HuH-7 (cell line): ENCODE results near the gene DDX5.

Experiments
- DNase-seq: peaks from one replicate; pipeline ENCODE4 v3.0.0; 2011; ENCODE audit warnings: low spot score

DDX5 gene

DNA sequence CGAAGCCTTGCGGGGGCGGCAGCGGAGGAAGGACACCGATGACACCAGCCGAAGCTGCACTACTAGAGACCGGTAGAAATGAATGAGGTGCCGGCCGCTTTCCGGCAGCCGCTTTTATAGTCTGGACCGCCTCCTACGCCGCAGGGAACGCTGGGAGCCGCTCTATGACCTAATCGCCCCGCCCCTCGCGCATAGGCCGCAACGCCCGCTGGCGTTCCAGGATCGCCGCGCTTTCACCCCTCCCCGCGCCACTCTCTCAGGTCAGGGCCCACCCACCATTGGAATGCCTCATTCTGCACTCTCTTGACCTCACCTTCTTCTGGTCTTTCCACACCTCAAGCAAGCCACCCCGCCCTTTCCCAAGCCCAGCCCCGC, at the start of gene DDX5:
DDX5 (minus strand) TSS at position 89 of the 375 bp plus-strand sequence. CDS start 170 bp downstream, outside the sequence.
- no peak for DNase-seq

DNA sequence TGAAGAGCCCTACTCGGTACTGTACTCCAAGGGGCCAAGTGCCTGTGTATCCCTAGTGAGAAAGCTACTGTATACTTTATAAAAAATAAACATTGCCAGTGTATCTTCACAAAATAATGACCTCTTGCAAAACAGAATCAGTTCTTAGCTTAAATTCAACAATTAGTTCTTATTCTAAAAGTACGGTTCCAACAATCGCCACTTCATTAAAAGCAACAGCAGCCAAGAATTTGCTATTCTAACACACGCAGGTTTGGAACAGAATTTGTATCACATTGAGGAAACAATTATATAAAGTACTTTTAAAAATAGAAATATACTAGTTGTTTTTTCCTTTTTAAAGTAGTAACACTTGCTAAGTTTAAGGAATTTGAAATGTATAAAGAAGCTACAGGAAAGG, 49.2 kb upstream of the DDX5 start:
- DNase-seq: no peak

DNA sequence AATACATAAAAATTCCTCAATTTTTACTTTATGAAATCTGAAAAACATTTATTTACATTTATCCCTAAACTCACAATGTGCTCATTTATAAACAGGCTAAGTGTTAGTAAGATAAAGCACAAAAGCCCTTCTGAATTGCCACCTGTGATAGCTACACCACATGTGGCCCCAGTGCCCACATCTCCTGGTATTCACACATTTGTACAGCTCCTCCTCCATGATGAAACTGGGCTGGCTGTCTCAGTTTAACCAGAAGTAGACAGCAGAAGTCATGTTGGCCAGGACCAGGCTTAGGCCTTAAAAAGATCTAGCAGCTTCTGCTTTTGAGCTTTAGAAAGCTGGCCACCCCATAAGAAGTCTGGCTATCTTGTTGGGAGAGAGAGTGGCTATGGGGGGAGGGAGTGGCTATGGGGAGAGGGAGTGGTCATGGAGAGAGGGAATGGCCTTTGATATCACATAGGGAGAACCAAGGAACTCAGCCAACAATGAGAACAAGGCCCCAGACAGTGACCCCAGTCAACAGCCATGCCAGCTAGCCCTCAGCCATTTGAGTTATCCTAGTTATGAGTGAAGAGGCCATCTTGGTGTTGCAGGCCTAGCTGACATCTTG, 48.0 kb upstream of the DDX5 start:
- DNase-seq: no peak

DNA sequence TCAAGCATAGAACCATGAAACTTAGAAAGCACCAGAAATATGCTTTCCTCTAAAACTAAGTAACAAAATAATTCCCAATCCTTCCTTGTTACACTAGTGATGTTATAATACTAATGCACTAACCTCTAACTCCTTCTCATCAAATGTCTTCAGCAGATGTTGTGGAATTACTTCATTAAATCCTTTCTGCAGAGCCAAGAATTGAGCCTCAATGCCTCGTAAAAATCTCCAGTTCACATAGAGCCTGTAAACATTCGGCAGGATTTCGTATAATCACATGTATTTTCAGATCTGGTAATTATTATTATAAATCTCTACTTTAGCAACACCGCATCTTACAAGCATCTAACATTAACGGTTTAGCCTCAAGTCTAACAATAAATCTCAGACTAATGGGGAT, 45.4 kb upstream of the DDX5 start:
- no peak for DNase-seq

DNA sequence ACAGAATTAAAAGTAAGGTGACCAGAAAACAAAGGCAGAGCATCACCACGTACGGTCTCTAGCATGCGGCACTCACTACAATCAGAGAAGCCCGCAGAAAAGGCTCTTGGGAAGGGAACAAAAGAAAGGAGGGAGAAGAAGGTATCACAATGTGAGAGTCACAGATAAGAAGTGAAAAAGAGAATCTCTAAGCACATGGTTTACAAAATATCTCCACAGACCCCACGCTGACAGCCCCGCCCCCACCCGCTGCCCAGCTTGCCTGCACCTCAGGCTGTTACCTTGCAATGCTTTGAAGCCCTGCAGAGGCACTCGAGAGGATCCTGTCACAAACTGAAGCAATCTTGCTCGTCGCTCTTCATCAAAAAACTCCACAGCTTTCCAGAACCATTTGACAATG, 41.2 kb upstream of the DDX5 start:
- no peak for DNase-seq

DNA sequence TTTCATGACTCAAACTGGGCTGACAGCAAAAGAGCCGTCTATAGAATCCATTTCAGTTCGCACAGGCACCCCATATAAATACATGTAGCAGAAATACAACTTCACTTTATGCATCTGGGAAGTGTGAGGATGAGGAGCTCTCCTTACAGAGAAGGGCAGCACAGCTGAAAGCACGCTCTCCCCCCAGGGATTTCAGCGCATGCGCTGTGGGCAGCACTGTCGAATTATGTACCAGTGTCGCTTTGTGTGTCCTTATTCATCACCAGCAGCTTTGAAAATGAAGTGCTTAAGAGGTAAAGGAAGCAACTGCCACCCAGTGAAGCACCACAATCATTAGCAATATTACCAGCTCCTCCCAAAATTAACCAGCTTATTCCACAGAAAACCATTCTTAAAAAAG, 40.6 kb upstream of the DDX5 start:
- no peak for DNase-seq

DNA sequence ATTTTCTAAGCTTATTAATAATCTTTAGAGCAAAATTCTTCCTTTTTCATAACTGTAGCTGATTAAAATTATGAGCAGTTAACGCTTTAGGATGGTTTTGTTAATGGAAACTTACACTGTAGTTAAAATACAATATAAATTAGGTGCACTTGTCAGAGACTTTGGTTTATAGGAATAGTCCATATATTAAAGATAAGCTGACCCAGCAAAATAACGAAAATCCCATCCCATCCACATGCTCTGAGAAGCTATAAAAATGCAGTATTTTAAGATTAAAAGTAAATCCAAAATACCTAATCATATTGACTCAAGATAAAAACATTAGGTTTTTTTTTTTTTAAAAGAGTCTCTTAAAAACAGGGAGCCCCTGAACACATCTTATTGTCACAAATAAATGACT, 38.7 kb upstream of the DDX5 start:
- DNase-seq: no peak

DNA sequence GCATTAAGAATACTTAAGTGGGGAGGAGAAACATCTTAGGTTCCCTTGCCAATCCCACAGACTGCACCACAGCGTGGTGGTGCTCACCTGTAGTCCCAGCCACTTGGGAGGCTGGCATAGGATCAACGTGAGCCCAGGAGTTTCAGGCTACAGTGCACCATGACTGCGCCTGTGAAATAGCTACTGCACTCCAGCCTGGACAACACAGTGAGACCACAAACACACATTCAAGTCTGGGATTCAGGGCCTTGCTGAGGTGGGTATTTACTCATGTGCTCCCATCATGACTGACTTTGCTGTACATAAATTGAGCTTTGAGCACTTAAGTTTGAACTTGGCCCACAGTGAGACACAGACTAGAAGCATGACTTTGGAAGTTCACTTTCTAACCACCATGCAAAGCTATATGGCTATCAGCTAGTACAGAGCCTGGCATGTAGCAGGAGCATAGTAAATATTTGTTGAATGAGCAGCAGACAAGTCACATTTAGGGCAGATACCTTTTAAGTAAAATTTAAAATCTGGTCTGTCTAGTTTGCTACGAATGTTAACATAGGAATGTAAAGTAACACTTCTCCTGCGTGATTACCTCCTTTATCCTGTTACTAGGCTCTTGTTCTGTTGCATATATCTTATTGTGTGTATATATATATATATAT, 34.2 kb upstream of the DDX5 start:
- no peak for DNase-seq

DNA sequence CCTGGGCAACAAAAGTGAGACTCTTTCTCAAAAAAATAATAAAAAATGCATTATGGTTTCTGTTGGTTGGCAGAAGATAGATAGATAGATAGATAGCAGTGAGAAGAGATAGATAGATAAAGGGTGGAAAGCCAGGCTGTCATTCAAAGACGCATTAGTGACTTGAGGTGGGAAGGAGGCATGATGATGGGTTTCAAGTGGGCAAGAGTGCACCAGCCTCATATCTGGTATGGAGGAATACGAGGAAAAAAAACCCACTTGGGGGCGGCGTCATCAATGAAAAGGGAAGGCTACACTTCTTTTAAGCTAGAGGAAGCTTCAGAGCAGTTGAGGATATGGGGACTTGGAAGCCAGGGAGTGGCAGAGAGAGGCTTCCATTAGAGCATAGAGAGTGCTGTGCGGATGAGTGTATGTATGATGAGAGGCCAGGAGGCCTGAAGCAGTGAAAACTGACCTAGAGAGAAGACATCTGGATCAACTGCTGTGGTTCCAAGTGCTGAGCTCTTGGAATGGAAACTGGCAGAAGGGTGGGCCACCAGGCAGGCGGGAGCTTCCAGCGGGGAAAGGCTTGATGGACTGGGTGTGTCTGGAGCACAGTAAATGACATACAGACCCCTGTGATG, 32.5 kb upstream of the DDX5 start:
- DNase-seq: no peak

DNA sequence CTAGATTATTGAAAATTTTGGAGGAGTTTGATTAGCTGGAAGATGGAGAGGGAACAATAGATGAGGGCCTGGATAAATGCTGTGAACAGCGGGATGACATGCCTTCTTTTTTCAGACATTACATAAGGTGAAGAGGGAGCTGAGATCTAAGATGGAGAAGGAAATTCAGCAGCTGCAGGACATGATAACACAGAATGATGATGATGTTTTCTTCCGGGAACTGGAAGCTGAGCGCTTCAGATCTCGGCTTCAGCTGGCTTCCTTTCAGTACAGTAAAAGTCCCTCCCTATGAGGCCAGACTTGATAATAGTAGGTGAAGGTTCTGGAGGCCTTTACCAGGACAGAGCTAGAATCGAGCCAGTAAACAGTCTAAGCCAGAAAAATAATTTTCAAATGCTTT, 31.4 kb upstream of the DDX5 start:
- DNase-seq: no peak

DNA sequence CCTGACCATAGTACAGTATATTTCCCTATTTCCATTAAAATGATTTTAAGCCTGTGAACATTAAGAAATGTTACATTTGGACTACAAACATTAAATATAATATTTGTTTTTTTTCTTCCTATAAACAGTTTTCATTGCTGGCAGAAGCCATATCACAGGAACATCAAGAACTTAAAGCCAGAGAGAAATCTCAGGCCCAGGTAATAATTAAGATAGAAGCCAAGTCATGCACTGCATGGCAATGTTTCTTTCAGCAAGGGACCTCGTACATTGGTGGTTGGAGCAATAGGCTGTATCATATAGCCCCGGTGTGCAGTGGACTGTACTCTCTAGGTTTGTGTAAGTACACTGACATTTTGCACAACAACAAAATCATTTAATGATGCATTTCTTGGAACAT, 30.8 kb upstream of the DDX5 start:
- DNase-seq: no peak

DNA sequence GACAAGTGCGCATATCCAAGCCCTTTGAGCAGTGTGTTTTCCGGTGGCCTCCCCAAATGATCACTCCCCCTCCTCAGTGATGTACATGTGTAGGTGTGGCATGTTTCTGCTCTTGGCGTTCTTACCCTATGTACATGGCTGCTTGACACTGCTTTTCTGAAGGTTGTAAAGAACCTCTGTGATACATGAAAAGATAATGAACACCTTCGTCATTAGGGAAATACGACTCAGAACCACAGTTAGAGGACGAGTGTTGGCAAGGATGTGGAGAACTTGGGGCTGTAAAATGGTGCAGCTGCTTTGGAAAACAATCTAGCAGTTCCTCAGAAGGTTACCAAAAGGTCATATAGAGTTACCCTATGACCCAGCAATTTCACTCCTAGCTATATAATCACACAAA, 29.3 kb upstream of the DDX5 start:
- DNase-seq: no peak

DNA sequence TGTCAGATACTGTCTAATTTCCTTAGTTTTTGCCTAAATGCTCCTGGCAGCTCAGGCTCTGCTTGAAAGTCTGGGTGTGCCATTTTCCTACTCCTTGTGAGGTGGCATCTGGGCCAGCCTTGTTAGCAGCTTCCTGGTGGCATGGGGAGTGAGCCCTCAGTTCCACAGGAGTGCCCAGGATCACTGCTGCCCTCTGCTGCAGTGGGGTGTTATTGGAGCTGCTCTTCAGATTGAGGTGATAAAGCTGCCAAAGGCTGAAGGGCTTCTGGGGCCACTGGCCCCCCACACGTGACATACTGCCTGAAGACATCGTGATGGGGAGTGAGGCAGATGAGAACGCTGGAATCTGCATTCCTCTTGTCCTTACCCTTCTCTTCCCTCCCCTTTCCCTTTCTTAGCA, 28.1 kb upstream of the DDX5 start:
- no peak for DNase-seq

DNA sequence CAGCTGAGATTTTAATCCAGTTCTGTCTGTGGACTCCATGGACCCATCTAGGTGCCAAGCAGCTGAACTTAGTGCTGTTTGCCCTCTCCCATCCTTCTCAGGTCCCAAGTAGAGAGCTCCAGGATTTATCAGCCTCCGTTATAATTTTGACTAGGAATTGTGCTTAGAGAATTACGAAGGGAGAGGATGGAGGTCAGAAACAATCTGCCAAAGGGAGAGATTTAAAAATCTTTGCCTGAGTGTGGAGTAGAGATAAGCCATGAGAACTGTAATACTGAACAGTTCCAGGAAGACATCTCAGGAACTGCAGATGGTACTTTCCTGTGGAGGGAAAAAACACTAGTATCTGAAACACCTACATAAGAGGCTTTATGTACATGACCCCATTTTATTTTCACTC, 27.7 kb upstream of the DDX5 start:
- no peak for DNase-seq

DNA sequence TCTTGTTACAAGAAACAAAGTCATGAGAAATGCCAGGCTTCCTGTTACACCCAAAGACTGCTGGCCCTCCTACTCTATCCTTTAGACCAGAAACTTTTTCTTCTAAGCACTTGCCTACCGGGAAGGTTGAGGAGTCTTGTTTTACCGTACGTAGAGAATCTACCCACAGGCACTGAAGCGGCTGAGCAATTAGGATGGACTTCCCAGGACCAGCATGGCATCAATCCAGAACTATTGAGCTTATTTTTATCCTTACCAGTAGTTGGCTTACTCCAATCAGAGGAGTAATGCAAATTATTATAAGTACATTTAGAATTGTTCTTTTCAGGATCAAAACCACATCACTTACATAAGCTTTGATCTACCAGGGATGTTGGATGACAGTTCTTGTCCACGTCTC, 26.3 kb upstream of the DDX5 start:
- DNase-seq: no peak

DNA sequence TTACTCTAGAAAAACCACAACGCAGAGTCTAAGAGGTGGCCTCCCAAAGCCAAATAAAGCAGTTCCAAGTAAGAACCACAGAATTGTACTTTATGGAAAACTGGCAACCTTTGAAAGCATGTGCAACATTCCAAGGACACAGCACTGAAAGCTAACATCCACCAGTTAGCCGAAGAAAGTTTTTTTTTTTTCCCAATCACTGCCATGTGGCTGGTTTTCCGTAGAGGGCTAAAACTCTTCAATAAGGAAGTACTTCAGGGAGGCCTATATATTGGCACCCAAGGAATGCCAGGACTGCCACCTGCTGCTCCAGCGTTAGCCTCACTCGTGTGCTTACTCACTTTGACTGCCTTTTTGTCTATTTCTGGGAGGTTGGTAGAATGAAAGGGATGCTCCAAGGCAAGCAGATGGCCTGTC, 25.9 kb upstream of the DDX5 start:
- DNase-seq: no peak

DNA sequence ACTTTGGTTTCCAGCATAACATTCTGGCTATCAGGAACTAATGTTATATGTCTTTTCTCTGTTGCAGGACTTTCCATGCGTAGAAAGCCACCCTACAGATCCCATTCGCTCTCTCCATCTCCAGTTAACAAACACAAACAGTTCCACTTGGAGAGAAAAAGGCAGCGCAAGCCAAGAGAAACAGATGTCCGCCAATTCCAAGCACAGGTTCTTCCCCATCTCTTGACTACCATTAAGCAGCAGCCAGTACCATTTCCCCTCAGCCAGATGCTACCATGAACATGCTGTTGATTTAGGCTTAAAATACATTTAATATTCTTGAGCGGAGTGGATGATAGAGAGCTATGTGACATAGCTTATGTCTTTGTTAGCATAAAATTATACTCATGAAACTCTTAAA, 23.1 kb upstream of the DDX5 start:
- DNase-seq: no peak

DNA sequence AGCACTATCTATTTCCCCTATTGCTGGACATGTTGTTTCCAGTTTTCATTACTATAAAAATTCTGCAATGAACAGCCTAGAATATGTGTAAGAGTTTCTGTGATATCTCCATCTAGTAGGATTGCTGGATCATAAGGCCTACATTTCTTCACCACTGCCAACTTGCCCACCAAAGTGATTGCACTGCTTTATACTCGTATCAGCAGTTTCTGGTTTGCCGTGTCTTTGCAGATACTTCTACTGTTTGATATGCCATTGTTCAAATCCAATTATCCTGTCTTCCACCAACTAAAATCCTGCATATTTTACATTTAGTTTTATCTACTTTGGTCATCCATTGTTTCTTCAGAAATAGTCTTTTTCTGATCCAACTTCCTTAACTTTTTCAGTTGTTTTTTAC, 21.8 kb upstream of the DDX5 start:
- DNase-seq: no peak

DNA sequence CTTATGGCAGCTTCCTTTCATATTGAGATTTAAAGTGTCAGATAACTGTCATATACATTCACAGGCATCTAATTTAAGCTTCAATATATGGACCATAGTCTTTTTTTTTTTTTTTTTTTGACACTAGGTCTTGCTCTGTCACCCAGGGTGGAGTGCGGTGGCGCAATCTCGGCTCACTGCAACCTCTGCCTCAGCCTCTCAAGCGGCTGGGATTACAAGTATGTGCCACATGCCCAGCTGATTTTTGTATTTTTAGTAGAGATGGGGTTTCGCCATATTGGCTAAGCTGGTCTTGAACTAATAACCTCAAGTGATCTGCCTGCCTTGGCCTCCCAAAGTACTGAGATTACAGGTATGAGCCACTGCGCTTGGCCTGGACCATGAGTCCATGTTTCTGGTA, 14.3 kb upstream of the DDX5 start:
- DNase-seq: no peak

DNA sequence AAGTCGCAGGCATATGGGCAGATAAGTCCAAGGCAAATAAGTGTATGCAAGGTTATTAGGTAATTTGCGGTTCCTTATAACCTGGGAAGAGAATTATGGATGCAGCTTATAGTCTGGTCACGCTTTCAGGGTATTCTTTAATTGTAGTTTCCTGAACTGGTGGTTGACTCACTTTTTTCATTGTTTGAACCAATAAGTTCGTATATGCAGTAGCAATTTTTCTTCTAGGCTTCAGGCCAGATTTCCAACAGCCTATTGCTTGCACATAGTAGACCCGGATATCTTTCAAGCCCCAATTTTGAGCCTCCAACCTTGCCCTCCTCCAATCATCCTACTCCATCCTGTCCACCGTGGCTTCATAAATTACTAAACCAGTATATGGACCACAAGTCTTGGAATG, 13.5 kb upstream of the DDX5 start:
- no peak for DNase-seq

DNA sequence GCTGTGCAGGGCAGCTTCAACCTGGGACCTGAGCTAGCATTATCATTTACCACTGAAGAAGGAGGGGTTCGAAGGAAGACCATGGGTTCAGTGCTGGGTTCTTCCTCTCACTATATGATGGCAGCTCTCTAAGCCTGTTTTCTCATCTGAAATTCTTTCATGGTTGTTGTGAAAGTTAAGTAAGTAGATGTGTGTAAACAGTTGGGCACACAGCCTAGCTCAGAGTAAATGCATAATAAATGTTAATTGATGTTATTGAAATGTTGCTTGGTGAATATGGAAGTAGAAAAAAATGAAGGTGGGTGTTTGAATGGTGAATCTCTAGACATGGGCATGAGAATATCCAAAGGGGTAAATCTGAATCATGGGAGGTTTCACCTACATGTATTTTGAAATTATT, 9.7 kb upstream of the DDX5 start:
- DNase-seq: no peak

DNA sequence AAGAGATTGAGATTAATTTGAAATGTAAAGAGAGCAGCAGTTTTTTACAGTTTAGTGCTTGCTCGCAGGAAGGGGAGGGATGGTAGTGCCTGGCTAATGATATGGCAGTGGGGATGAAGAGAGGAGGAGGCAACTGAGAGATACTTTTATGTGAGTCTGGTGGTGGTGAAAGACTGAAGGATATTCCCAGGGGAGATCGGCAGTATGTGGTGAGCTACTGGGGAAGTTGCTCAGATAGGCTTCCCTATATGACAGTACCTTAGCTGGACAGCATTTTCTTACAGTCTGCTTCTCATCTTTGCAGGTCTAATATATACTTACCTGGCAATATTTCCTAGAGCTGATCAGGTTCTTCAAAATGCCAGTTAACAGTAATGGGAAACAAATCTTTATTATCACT, 9.3 kb upstream of the DDX5 start:
- DNase-seq: no peak

DNA sequence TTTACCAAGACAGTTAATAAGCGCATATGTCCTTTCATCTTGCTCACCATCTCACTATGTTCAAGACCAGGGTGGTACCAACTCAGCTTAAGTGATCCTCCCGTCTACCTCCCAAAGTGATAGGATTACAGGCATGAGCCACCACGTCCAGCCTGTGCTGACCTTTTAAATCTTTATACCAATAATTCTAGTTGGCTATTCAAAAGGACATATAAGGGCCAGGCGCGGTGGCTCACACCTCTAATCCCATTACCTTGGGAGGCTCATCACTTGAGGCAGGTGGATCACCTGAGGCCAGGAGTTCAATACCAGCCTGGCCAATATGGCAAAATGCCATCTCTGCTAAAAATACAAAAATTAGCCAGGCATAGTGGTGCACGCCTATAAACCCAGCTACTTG, 3.1 kb upstream of the DDX5 start:
- DNase-seq: no peak

DNA sequence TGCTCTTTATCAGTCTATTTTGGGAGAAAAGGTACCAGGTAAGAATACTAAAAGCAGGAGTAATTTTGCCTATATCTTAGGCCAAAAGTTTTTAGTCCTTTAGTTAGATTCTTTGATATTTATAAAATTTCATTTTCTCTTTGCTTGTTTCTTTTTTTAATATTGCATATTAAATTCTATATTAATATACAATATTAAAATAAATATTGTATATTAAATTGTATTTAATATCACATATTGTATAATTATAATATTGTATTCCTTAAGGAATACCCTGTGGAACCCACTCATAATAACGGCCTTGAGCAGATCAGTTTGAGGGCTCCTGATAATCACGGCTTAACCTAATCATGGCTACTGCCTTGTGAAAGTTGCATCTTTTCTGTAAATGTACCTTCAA, 2.6 kb upstream of the DDX5 start:
- no peak for DNase-seq
